Epithelial cell of prostate (primary cell): ENCODE results near the gene SLCO3A1.
"Not testable (repeated sequence)": the region's sequence is repeated elsewhere in the genome, so short reads cannot be mapped to it uniquely, and the experiment has no call there.

Experiments
- DNase-seq: peaks from one replicate; pipeline ENCODE4 v3.0.0-alpha.2; 2011; ENCODE audit warnings: low read depth, low spot score
- H3K27ac ChIP-seq: fragments of 450-650 bp; 2 replicates; pipeline ENCODE4 v1.5.1; 2017; ENCODE audit warnings: mild to moderate bottlenecking

SLCO3A1 gene

DNA sequence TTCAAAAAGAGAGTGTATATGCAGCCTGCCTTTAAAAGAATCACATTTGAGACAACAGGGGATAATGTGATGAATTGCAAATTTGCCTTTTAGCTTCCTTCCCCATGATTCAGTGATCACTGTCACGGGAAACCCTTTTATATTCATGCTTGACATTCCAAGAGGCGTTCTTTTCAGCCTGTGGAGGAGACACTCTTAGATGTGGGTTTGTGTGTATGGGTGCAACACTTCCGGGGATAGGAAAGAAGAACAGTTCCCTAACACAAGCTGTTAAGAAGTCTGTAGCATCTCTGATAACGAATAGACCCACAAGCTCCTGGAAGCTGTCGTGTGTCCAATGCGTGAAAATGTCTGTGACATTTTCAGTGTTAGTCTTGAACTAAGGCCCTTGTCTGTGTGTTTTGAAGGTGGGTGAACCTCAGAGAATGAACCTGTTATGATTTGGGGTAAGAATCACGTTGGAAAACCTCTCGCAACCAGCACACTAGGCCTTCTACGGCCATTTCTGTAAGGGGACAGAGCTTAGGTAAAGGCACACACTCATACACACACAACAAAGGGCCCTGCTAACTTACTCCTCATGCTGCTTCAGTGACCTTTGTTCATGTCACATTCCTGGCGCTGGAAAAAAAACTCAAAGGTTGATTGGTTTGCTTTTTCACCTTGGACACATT is 311.0 kb downstream of the SLCO3A1 start:
- H3K27ac ChIP-seq, result no peak overlapping the region
- DNase-seq, result no peak

DNA sequence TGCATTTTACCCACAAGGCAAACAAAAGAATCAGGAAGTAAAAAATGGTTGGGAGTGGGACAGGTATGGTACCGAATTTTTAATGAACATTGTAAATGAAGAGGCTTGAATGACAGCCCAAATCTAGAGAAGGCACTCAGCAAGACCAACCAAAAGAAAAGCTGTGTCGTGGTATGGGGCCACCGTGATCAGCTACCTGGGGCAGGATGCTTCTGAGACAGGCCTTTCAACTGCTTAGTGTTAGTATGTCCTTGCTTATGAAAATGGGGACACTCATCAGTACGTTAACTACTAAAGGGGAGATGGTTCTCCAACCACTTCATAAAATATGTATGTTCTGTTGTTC is 311.5 kb downstream of the SLCO3A1 start:
- no peak for DNase-seq
- no peak overlapping the region for H3K27ac ChIP-seq

DNA sequence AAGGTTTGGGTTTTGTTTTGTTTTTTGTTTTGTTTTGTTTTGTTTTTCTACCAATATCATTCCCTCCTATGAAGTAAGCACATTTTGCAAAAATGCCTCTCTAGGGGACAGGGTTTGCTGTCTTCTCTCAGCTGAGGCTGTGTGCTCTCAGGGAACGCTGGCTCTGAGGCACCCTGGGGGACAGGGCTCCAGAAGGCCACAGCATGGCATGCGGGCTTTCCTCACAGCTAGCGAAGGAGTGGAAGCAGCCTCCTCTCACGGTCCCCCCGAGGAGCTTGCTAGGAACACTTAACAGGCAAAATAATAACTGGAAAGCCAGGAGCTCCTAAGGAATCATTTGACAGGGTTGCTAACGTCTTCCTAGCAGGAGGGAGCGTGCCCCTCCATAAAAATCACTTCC is 312.5 kb downstream of the SLCO3A1 start:
- DNase-seq, result no peak
- H3K27ac ChIP-seq, result no peak overlapping the region

DNA sequence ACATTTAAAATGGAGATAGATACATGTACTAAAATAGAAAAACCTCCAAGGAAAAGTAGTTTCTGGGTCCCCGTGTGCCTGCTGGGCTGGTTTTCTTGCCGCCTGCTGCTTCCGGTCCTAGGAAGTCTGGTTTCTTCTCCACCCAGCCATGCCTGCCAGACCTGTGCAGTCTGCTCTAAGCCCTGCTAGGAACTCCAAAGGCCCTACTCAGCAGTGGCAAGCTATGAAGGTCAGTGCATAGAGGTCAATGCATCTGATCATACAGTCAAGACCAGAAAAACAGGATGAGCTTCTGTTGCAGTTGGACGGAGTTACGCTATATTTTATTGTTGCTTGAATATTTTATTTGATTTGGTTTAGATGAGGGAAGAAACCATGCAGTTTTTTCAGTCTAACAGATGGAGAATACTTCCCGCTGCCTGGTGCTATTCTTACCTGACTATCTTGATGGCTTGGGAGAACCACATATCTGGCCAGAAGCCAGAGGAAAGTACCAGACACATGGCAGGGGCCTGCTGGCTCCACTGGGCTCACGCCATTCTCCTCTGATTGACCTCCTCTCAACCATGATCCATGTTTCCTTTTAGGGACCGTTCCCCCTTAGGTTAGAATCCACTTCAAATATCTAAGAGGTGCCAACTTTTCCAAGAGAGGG is 313.4 kb downstream of the SLCO3A1 start:
- no peak overlapping the region for H3K27ac ChIP-seq
- no peak for DNase-seq

DNA sequence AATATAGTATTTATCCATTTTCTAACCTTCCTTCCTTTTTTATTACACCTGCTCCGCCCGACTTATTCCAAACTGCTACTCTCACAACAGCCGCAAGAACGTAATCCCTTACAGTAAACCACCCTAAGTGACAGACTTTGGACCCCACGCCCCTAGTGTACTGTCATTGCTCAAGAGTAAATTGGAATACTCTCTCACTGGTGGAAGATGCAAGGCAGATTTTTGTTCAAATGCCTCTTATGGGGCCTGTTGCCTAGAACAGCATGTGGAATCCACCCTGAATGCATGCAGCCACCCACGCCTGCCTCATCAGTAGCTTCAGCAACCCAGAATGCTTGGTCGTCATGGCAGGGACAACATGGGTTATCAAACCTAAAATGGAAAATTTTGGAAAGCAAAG is 313.9 kb downstream of the SLCO3A1 start:
- no peak overlapping the region for H3K27ac ChIP-seq
- DNase-seq, result no peak

DNA sequence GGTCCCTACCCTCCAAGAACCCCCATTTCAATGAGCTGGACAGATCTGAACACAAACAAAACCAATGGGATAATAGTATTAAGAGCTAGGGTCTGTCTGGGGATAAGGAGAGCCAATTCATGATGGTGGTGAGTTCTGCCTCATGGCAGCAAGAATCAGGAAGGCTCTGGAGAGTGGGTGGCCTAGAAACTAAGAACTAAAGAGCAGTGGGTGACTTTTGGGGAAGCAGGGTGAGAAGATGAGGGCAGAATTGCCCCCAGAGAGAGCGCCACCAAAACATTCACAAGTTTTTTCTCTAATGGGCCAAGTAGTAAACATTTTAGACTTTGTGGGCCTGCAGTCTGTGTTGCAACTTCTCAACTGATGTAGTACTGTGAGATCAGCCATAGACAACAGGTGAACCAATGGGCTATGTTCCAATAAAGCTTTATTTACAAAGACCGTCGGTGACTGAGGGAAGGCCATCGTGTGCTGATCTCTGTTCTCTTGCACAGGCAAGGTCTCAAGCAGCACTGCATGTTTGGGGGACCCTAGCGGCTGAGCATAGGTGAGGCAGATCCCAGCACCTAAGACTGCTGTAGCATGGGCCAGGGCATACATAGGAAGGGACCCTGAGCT is 314.7 kb downstream of the SLCO3A1 start:
- no peak for DNase-seq

DNA sequence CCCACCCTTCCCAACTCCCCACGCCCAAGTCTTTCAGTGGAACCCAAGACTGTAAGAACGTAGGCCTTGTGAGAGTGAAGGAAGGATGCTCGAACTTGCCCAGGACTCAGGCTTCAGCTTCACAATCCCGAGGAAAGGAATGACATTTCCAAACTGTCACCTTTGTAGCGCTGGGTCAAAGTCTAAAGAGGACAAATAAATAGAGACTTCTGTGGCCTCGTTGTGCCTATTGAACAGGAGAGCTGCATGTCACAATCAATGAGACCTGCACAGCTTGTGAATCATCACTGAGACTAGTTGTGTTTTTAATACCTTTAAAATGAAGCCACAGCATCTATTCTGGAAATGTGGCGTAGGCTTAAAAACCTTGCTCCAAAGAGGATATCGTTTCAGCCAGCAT is 317.4 kb downstream of the SLCO3A1 start:
- no peak overlapping the region for H3K27ac ChIP-seq
- no peak for DNase-seq

More for the DNA sequence above, 314.7 kb downstream of the SLCO3A1 start:
- H3K27ac ChIP-seq, result no peak overlapping the region

DNA sequence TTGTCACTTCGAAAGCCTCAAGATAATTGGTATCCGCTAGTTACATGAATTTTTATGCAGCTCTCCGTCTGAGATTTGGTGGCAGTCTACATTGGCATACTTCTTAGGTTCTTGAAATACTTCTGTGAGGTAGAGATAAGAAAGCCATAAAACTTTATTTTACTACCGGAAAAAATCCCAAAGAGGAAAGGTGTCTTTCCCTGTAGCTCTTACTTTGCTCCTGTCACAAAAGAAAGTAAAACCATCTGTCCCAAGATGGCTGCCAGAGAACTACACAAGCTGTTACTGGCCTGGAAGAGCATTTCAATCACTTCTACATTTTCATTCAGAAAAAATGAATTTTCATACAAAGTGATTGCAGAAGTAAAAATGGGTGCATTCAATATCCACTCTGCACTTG is 325.4 kb downstream of the SLCO3A1 start:
- H3K27ac ChIP-seq, result no peak overlapping the region
- DNase-seq, result no peak

DNA sequence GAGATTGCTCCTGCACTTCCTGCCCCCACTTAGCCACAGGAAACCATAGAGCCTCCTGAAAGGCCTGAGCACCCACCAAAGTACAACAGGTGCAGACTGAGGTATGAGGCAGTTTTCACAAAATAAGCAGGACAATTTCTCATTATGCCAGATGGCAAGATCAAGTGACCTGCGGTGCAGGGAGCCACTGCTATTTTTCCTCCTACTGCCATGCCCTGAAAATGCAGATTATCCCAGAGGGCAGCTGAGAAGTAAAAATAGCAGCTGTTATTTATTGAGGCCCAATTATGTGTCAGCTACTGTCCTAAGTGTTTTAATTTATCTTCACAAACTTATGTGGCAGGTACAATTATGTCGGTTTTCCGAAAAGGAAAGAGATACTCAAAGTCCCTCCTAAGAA is 330.6 kb downstream of the SLCO3A1 start:
- no peak for DNase-seq
- H3K27ac ChIP-seq, result no peak overlapping the region

DNA sequence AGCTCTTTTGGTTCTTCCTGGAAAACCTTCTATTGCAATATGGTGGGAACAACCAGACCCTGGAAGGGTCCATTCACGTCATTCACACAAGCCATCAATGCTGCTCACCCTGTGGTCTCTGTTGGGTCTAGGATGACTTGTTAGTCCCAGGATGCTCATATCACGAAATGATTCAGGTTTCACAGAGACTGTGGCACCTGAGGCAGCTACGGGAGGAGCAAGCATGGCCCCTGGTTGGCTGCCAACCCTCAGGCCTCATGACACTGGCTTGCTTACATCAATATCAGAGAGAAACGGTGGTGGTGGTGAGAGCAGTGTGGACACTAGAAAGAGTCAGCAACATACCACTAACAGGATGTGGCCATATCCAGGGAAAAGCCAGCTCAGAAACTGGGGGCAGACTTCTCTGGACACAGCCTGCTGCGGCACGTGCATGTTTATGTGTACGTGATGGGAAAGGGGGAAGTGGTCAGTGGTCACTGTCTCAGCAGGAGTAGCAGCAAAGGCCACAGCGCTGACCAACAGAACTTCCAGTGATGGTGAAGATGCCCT is 331.2 kb downstream of the SLCO3A1 start:
- H3K27ac ChIP-seq, result no peak overlapping the region
- DNase-seq, result no peak

DNA sequence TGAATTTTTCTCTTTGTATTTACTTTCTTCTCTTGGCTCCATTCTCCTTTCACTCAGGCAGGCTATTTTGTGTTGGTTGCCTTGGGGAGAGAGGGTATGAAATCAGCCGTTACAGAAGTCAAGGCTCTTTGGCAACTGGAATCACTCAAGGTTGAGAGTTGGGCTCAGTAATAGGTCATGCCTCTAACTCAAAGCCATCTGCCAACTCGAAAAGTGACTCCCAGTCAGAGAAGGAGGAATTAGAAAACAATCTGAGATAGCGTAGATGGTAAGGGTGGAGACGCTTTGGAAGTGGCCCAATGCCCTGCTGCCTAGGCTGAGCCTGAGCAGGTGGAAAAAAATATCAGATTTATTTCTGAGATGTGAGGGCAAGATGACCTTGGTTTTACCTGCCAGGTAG is 334.5 kb downstream of the SLCO3A1 start:
- DNase-seq, result no peak
- no peak overlapping the region for H3K27ac ChIP-seq

DNA sequence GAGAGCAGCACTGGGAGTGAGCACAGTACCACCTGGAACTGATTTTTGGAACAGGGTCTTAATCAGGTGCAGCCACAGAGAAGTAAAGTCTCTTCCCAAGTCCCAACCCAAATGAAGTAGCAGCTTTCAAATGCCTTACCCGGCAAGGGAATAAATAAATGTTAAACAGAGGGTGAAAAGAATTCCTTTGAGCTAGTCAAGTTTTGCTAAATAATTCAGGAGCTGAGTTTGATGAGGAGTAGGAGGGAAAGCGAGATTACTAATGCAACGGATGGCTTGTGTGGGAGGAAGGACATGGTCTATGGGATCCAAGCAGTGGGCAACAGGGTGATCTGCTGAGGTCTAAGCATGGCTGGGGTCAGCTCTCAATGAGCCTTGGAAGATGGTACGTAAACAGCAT is 335.7 kb downstream of the SLCO3A1 start:
- DNase-seq, result no peak
- H3K27ac ChIP-seq, result no peak overlapping the region

DNA sequence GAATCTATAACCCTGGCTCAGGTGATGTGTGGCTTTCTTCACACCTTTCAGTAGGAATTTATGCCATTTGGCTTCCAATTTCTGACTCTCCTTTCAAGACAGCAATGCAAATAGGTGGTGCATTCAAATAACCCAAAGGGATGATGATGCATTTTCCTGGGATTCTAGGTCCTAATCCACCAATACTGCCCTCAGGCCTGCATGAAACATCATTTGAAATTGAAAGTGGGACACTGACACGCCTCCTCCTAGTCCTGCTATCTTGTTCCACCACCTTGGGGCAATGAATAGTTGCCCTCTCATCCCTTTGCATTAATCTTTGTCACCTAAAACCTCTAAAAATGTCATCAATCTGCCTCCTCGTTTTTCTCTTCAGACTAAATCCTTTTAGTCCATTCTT is 341.7 kb downstream of the SLCO3A1 start:
- no peak for DNase-seq
- H3K27ac ChIP-seq, result no peak overlapping the region

DNA sequence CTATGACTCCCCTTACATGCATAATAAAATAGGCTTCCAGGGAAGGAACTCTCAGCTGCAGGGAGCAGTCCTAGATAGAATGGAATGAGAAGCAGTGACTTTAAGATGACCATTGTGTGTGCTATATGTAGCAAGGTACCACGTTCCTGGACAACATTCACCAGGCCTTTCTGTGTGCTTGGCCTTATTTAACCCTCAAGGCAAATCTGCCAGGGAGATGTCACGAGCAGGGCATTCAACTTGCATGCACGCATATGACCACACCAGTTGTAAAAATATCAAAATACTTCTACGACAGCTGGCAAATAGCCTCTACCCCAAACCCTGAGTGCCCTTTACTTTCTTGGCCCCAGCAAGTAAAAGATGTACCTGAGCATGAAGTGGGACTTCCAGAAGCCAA is 342.8 kb downstream of the SLCO3A1 start:
- no peak for DNase-seq
- H3K27ac ChIP-seq, result no peak overlapping the region

DNA sequence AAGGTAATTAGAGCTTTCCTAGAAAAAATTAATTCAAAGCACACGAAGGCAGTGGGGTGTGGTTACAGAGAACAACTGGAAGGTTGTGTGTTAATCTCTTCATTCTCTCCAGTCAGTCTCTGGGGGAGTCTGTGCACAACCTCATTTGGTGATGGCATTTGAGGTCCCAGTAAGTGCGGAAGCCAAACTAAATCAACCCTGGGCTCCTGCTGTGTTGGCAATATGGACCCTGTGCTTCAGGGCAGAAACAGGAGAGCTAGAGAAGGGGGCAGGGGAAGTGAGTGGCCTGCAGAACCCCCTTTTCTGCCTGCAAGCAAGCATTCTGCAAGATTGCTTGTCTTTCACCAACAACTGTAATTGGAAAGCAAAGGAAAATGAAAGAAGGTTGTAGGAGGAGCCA is 344.2 kb downstream of the SLCO3A1 start:
- no peak for DNase-seq
- no peak overlapping the region for H3K27ac ChIP-seq

DNA sequence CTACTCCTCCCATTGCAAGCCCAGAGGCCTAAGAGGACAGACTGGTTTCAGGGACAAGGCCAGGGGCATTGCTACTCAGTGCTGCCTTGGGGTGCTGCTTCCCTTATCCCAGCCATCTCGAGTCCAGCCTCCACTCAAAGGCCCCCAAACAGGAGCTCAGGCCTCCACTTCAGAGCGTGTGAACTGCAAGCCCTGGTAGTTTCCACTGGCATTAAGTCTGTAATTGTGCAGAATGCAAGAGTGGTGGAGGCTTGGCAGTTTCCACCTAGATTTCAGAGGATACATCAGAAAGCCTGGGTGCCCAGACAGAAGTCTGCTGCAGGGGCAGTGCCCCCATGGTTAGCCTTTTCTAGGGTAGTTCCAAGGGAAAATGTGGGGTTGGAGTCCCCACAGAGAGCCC is 347.4 kb downstream of the SLCO3A1 start:
- no peak overlapping the region for H3K27ac ChIP-seq
- no peak for DNase-seq

DNA sequence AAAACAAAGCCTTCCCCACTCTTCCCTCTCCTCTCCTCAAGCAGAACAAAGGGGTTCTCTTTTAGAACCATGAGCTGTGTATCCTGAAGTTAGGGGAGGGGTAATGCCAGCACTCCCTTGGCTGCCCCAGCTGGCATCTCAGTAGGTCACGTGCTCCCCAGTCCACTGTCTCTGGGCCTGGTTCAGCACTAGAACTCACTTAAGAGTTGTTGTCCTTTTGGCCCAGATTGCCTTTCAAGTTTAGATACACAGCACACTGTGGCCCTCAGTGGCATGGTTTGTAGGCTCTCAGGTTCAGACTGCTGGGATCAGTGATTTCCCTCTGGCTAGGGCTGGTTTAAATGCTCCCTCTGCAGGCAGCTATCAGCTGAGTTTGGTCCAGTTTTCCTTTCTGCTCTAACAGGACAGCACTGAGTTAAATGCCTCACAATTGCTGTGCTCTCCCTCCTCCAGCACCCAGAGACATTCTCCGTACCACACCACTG is 351.8 kb downstream of the SLCO3A1 start:
- no peak for DNase-seq
- no peak overlapping the region for H3K27ac ChIP-seq

DNA sequence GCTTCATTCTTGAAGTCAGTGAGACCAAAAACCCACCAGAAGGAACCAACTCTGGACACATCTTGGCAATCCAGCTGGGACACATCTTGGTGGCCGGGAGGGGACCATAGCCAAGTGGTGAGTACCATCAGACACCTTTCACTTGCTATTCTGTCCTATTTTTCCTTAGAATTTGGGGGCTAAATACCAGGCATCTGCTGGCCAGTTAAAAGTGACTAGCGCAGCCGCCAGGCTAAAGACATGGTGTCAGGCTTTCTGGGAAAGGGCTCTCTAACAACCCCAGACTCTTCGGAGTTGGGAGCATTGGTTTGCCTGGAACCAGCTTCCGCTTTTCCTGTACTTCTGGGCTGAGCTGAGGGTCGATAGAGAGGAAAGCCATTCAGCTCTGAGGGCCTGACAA is 354.1 kb downstream of the SLCO3A1 start:
- not testable (repeated sequence) for H3K27ac ChIP-seq, DNase-seq
